T-cell (primary cell): ENCODE data around the gene REX1BD. TPM values are rescaled to one million over a fixed set of nuclear protein-coding genes. Genes with fewer than 3 reads are reported as not detected.
A peak's percentile ranks its signal among the peaks of the same experiment; 100 is the strongest.

Source experiments
- ATAC-seq, 4 experiments: fragments of 200-7000 bp in 3 of 4; fragments of 150-1000 bp in 1 of 4; cut with Tn5 transposase; replicated peaks in 1 of 4; 1 replicate in 3 of 4; 2 replicates in 1 of 4; pipeline ENCODE4 v1.10.0; 2021; ENCODE audit warnings: moderate library complexity in 3 of 4, mild to moderate bottlenecking in 2 of 4, moderate number of reproducible peaks in 1 of 4
- CTCF ChIA-PET, 2 donors: fragments of 300-600 bp; sonication (Branson Sonifier 250); formaldehyde crosslinking; loops; one replicate each; lab custom pipeline; 2022; ENCODE audit warnings: antibody characterized with exemption in 2 of 2; lab: Charles Lee
- POLR2A ChIA-PET, 2 donors: fragments of 300-600 bp; sonication (Branson Sonifier 250); formaldehyde crosslinking; loops; one replicate each; lab custom pipeline; 2022; ENCODE audit warnings: antibody characterized with exemption in 2 of 2; lab: Charles Lee
- DNase-seq, 35 experiments: peaks; one replicate each; pipeline versions ENCODE4 v3.0.0 to v3.0.0-alpha.2; 2013 to 2023
- H3K27ac ChIP-seq: one replicate; pipeline ENCODE4 v1.5.1; 2013; ENCODE audit warnings: low read length
- H3K27me3 ChIP-seq, 2 experiments: replicated peaks in 1 of 2; 1 replicate in 1 of 2; 2 replicates in 1 of 2; pipeline versions ENCODE4 v1.6.1 to v1.7.0; 2013; ENCODE audit warnings: low read length in 1 of 2, mixed read lengths in 1 of 2; ENCODE audit not compliant: control insufficient read depth in 2 of 2, insufficient read depth in 2 of 2; ENCODE audit errors: extremely low read depth in 1 of 2
- H3K36me3 ChIP-seq, 2 donors: 1 replicate in 1 of 2; 2 replicates in 1 of 2; pipeline versions ENCODE4 v1.6.1 to v1.7.0; 2013; ENCODE audit warnings: low read length in 1 of 2; ENCODE audit not compliant: control insufficient read depth in 2 of 2, insufficient read depth in 1 of 2; ENCODE audit errors: extremely low read depth in 1 of 2
- H3K4me1 ChIP-seq, 2 experiments: 1 replicate in 1 of 2; 2 replicates in 1 of 2; pipeline versions ENCODE4 v1.6.1 to v1.7.0; 2013; ENCODE audit warnings: low read length in 2 of 2, mixed read lengths in 1 of 2; ENCODE audit not compliant: insufficient read depth in 2 of 2, control insufficient read depth in 1 of 2; ENCODE audit errors: extremely low read depth in 1 of 2
- H3K4me3 ChIP-seq, 2 donors: 1 replicate in 1 of 2; 2 replicates in 1 of 2; pipeline versions ENCODE4 v1.5.1 to v1.7.0; 2013; ENCODE audit warnings: mild to moderate bottlenecking in 2 of 2, low read length in 1 of 2, moderate library complexity in 1 of 2; ENCODE audit not compliant: control insufficient read depth in 1 of 2; ENCODE audit errors: extremely low read depth in 1 of 2
- H3K9me3 ChIP-seq: 2 replicates; pipeline ENCODE4 v1.7.0; 2013
- H3K27ac Mint-ChIP-seq, 2 donors: one replicate each; pipeline ENCODE4 v1.8.0; 2020 to 2021; ENCODE audit warnings: mild to moderate bottlenecking in 2 of 2, mixed read lengths in 2 of 2
- H3K27me3 Mint-ChIP-seq, 2 donors: one replicate each; pipeline ENCODE4 v1.8.0; 2021 to 2022; ENCODE audit warnings: mixed read lengths in 2 of 2
- H3K36me3 Mint-ChIP-seq: one replicate; pipeline ENCODE4 v1.8.0; 2021; ENCODE audit warnings: mixed read lengths
- H3K4me1 Mint-ChIP-seq, 3 donors: one replicate each; pipeline ENCODE4 v1.8.0; 2020 to 2022; ENCODE audit warnings: mixed read lengths in 3 of 3, mild to moderate bottlenecking in 1 of 3
- H3K4me3 Mint-ChIP-seq, 3 donors: one replicate each; pipeline ENCODE4 v1.8.0; 2020 to 2022; ENCODE audit warnings: mild to moderate bottlenecking in 3 of 3, mixed read lengths in 3 of 3, moderate library complexity in 3 of 3
- H3K9me3 Mint-ChIP-seq, 3 donors: one replicate each; pipeline ENCODE4 v1.8.0; 2020 to 2022; ENCODE audit warnings: mixed read lengths in 3 of 3
- WGBS: methylation state at CpG from one replicate; pipeline ENCODE4 v1.1.5; 2013; ENCODE audit warnings: missing lambda C conversion rate; ENCODE audit not compliant: insufficient coverage; 5-methylcytosine and 5-hydroxymethylcytosine counted together
- total RNA-seq, 35 experiments: library from RNA in 6 of 35; stranded (reverse) in 6 of 35; fragments of 120-200 nt in 1 of 35; gene quantifications; one replicate each; pipeline versions ENCODE4 v1.2.1 to v1.2.4 and lab custom pipeline; 2013 to 2026

The REX1BD gene
- total RNA-seq, 5 donors from 2014 or later (not counting 1 experiment from before 2014, with no cell fraction given): 91.8 to 166 (median 150) TPM

- Mint-ChIP-seq H3K27ac (no peak overlapping the region), H3K36me3 (no peaks in the 10 kb centered on the region), H3K27me3 (peaks cover 3 to 8% of the 10 kb centered on the region in 2 donors), H3K4me3 (no peak overlapping the region), H3K4me1 (no peaks in the 10 kb centered on the region), H3K9me3 (no peaks in the 10 kb centered on the region)
- Histone ChIP-seq H3K4me3 (no peak overlapping the region), H3K27me3 (peaks cover 0 to 14% of the 10 kb centered on the region in 2 experiments), H3K36me3 (no peaks in the 10 kb centered on the region), H3K4me1 (no peaks in the 10 kb centered on the region), H3K9me3 (no peaks in the 10 kb centered on the region), H3K27ac (no peak overlapping the region)
- DNase-seq (no peak), ATAC-seq (no peak)
- WGBS: 83% methylated on average over 9 of the region's 15 CpGs
- CTCF ChIA-PET: no interaction called here
- POLR2A ChIA-PET: no interaction called here
These were observed 40.8 kb downstream of the REX1BD start for GRCh38 chr19:18629166-18630088.

- Mint-ChIP-seq H3K9me3 (no peaks in the 10 kb centered on the region), H3K4me3 (no peak overlapping the region), H3K36me3 (no peaks in the 10 kb centered on the region), H3K4me1 (peaks cover 26 to 30% (median 30%) of the 10 kb centered on the region in 3 donors), H3K27ac (no peak overlapping the region), H3K27me3 (peaks cover 3 to 8% of the 10 kb centered on the region in 2 donors)
- 90% methylated on average over 8 of the region's 8 CpGs for WGBS
- H3K27me3 ChIP-seq: peaks cover 0 to 14% of the 10 kb centered on the region in 2 experiments
- H3K36me3 ChIP-seq: no peaks in the 10 kb centered on the region
- H3K27ac ChIP-seq: no peak overlapping the region
- no peak for ATAC-seq
- no peak overlapping the region for H3K4me3 ChIP-seq
- POLR2A ChIA-PET: no interaction called here
- H3K9me3 ChIP-seq: no peaks in the 10 kb centered on the region
- peaks cover 0 to 31% of the 10 kb centered on the region in 2 experiments for H3K4me1 ChIP-seq
- DNase-seq: no peak
- CTCF ChIA-PET: no interaction called here
These were observed 44.7 kb downstream of the REX1BD start for GRCh38 chr19:18633321-18633720.

- peaks cover 0 to 32% of the 10 kb centered on the region in 2 experiments for H3K4me1 ChIP-seq
- no peaks in the 10 kb centered on the region for H3K36me3 ChIP-seq
- Mint-ChIP-seq H3K27me3 (peaks cover under 1 to 1% of the 10 kb centered on the region in 2 donors), H3K4me3 (peak overlapping the region in 1 of 3 donors; percentile 73), H3K27ac (peak overlapping the region in 1 of 2 donors; percentile 30), H3K4me1 (peaks cover 31 to 38% (median 32%) of the 10 kb centered on the region in 3 donors), H3K9me3 (no peaks in the 10 kb centered on the region), H3K36me3 (no peaks in the 10 kb centered on the region)
- no peaks in the 10 kb centered on the region for H3K9me3 ChIP-seq
- no peak overlapping the region for H3K27ac ChIP-seq
- 48% methylated on average over 12 of the region's 12 CpGs for WGBS
- H3K4me3 ChIP-seq: no peak overlapping the region
- POLR2A ChIA-PET: interaction anchor here in 1 of 2 donors (0.5 kb wide), 1 partner anchor 58 kb away, joined by 6 read pairs; no protein-coding TSS in a partner anchor
- H3K27me3 ChIP-seq: peaks cover 0 to 5% of the 10 kb centered on the region in 2 experiments
- DNase-seq (peak in 1 of 35 experiments; percentile 24), ATAC-seq (no peak)
- CTCF ChIA-PET: no interaction called here
These were observed 46.2 kb downstream of the REX1BD start for GRCh38 chr19:18634612-18635297.

DNA sequence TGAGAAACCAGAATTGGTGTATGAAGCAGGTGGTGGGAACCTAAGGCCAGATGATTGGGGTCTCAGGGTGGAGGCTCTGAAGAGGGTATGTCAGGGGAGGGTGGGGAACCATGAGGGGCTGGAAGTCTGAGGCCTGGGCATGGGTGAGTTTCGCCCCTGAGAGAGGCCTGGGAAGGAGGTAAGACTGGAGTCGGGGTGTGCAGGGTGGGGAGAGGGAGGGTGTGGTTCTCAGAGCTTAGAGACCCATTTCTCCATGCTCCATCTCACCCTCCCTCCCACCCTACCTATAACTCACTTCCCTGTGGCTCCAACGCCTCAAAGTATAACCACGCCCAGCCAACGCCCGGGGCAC is 47.2 kb downstream of the REX1BD start:
- WGBS: 0% methylated on average over 4 of the region's 6 CpGs
- H3K27ac ChIP-seq: no peak overlapping the region
- Mint-ChIP-seq H3K27me3 (no peaks in the 10 kb centered on the region), H3K4me1 (peaks cover 32 to 39% (median 33%) of the 10 kb centered on the region in 3 donors), H3K4me3 (peak overlapping the region; percentile 82 to 84 (median 84)), H3K27ac (peak overlapping the region; percentile 1 to 91), H3K36me3 (no peaks in the 10 kb centered on the region), H3K9me3 (no peaks in the 10 kb centered on the region)
- POLR2A ChIA-PET: interaction anchor here in 1 of 2 donors (0.5 kb wide), 1 partner anchor 49 kb away, joined by 5 read pairs; no protein-coding TSS in a partner anchor
- no peaks in the 10 kb centered on the region for H3K36me3 ChIP-seq
- H3K27me3 ChIP-seq: peaks cover 0 to 5% of the 10 kb centered on the region in 2 experiments
- CTCF ChIA-PET: no interaction called here
- DNase-seq (no peak), ATAC-seq (no peak)
- peak overlapping the region in 1 of 2 donors; percentile 63 for H3K4me3 ChIP-seq
- H3K9me3 ChIP-seq: no peaks in the 10 kb centered on the region
- peaks cover 0 to 32% of the 10 kb centered on the region in 2 experiments for H3K4me1 ChIP-seq

DNA sequence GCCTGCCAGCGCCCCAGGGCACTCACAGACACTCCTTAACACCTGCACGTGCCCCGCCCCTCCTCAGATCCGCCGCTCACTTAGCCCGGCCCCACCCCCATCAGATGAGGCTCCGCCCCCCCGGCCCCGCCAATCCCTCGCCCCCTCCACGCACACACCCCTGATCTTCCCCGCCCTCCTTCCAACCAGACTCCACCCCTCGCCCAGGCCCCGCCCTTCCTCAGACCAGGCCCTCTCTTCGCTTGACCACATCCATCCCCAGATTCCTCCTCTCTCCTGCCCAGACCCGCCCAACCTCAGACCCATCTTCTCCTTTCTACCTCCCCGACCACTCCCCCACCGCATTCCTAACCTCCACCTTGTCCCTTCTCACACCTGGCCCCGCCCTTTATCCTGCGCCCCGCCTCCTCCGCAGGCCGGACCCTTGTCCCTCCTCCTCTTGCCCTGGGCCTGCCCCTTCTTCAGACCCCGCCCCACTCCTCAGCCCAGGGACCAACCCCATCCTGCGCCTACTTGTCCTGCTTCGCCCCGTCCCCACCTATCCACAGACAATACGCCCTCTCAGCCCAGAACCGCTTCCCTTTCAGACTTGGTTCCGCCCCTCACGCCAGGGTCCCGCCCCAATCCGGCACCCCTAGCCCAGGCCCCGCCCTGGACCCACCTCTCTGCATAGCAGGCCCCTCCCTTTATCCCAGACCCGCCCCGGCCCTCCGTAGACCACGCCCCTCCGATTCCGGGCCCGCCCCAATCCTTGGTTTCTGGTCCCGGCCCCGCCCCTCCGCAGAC is 47.8 kb downstream of the REX1BD start:
- Histone ChIP-seq H3K36me3 (no peaks in the 10 kb centered on the region), H3K27ac (peak overlapping the region; percentile 67), H3K4me1 (peaks cover 0 to 32% of the 10 kb centered on the region in 2 experiments), H3K4me3 (peak overlapping the region in 1 of 2 donors; percentile 63), H3K9me3 (no peaks in the 10 kb centered on the region), H3K27me3 (peaks cover 0 to 5% of the 10 kb centered on the region in 2 experiments)
- peak; percentile 93 to 100 (median 97) for DNase-seq
- peaks cover 32 to 39% (median 33%) of the 10 kb centered on the region in 3 donors for H3K4me1 Mint-ChIP-seq
- H3K27ac Mint-ChIP-seq: peak overlapping the region; percentile 73 to 91
- H3K9me3 Mint-ChIP-seq: no peaks in the 10 kb centered on the region
- H3K27me3 Mint-ChIP-seq: no peaks in the 10 kb centered on the region
- no peaks in the 10 kb centered on the region for H3K36me3 Mint-ChIP-seq
- POLR2A ChIA-PET: no interaction called here
- peak overlapping the region; percentile 82 to 84 (median 84) for H3K4me3 Mint-ChIP-seq
- under 1% methylated on average over 34 of the region's 44 CpGs for WGBS
- CTCF ChIA-PET: no interaction called here
- peak; percentile 86 to 94 (median 92) for ATAC-seq
